MCF 10A (cell line): Measurements from ENCODE around the gene TEAD1. TPM values are rescaled to one million over a fixed set of nuclear protein-coding genes. Genes with fewer than 3 reads are reported as not detected.

Experiments used
- BruUV-seq: library from RNA; stranded (reverse); fragments of 400-500 nt; replicated peaks from 2 replicates; lab custom pipeline; 2021; lab: Mats Ljungman, UMichigan
- CTCF ChIA-PET: fragments of 300-600 bp; sonication (Branson Sonifier 250); formaldehyde crosslinking; extraction: SDS; loops from one replicate; lab custom pipeline; 2021; ENCODE audit warnings: antibody characterized with exemption, inconsistent platforms; lab: Yijun Ruan, JAX
- POLR2A ChIA-PET: fragments of 300-600, 350-650 bp; sonication (Branson Sonifier 250); formaldehyde crosslinking; extraction: SDS; loops from one replicate; lab custom pipeline; 2020; ENCODE audit warnings: antibody characterized with exemption, inconsistent platforms; lab: Yijun Ruan, JAX
- DNase-seq: peaks from one replicate; pipeline ENCODE4 v3.0.0-alpha.2; 2018; ENCODE audit not compliant: unreplicated experiment
- H3K27ac Mint-ChIP-seq: one replicate; pipeline ENCODE4 v1.8.0; 2022; ENCODE audit warnings: mild to moderate bottlenecking, low read depth, mixed read lengths; ENCODE audit not compliant: unreplicated experiment
- H3K27me3 Mint-ChIP-seq: one replicate; pipeline ENCODE4 v1.8.0; 2022; ENCODE audit warnings: mixed read lengths; ENCODE audit not compliant: insufficient read depth, unreplicated experiment
- H3K36me3 Mint-ChIP-seq: one replicate; pipeline ENCODE4 v1.8.0; 2022; ENCODE audit warnings: mild to moderate bottlenecking, moderate library complexity, mixed read lengths; ENCODE audit not compliant: insufficient read depth, unreplicated experiment
- H3K4me1 Mint-ChIP-seq: one replicate; pipeline ENCODE4 v1.8.0; 2022; ENCODE audit warnings: mixed read lengths; ENCODE audit not compliant: insufficient read depth, unreplicated experiment
- H3K4me3 Mint-ChIP-seq: one replicate; pipeline ENCODE4 v1.8.0; 2022; ENCODE audit warnings: mild to moderate bottlenecking, moderate library complexity, mixed read lengths; ENCODE audit not compliant: unreplicated experiment
- H3K9me3 Mint-ChIP-seq: one replicate; pipeline ENCODE4 v1.8.0; 2022; ENCODE audit warnings: mixed read lengths; ENCODE audit not compliant: unreplicated experiment
- CTCF ChIP-seq: fragments of 200-600 bp; IDR thresholded peaks from one replicate; pipeline ENCODE4 v1.8.0; 2022; ENCODE audit warnings: antibody characterized with exemption, mild to moderate bottlenecking; ENCODE audit not compliant: unreplicated experiment
- intact Hi-C: fragments of 100-400 bp; cut with micrococcal nuclease; formaldehyde crosslinking; loops from 2 replicates; pipeline ENCODE4 v1.14.1; 2022
- total RNA-seq: library from RNA; stranded (reverse); gene quantifications from 2 replicates; pipeline ENCODE4 v1.2.3, GENCODE V29; 2022

TEAD1 gene
- total RNA-seq, 1 experiment from 2014 or later: 123 TPM

- Mint-ChIP-seq H3K36me3 (peaks cover 30% of the 10 kb centered on the region), H3K9me3 (no peaks in the 10 kb centered on the region), H3K4me3 (no peak overlapping the region), H3K27ac (no peak overlapping the region), H3K27me3 (no peaks in the 10 kb centered on the region), H3K4me1 (peaks cover 18% of the 10 kb centered on the region)
- TF ChIP-seq CTCF: no peak
- intact Hi-C loops: no loop called here
- no peak for DNase-seq
- CTCF ChIA-PET: interaction anchor here (0.5 to 1.9 kb wide), 6 partner anchors 9 to 89 kb away, joined by 3 to 7 read pairs (median 3); no protein-coding TSS in a partner anchor
- POLR2A ChIA-PET: interaction anchor here (0.6 to 4.3 kb wide), 24 partner anchors 9 to 237 kb away, joined by 3 to 64 read pairs (median 7); partner anchors contain the start of gene TEAD1
- no TSS peak for BruUV-seq
Measured at GRCh38 chr11:12768726-12769673, 94.8 kb downstream of the TEAD1 start.

DNA sequence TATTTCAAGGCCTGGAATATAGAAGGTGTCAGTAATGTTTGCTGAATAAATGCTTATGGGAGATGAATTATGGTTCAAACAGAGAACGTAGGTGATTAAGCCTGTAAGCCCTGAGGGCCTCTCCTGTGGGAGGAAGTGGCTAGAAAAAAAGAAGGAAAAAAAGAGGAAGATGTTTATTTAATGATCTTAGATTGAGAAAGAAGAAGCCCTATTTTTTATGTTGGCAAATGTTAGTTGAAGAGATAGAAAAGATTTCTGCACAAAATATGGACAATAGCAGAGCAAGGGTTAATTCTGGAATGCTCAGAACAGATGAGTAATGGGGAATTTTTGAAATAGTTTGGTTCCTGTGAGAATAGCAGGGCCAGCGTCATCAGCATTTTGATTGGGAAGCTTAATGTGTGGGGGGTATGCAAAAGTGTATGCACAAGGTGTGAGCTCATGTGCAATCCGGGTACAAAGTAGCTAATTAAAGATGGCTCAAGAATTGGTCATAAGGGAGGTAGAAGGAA is 95.7 kb downstream of the TEAD1 start:
- CTCF ChIA-PET: interaction anchor here (1.1 to 1.9 kb wide), 8 partner anchors 10 to 119 kb away, joined by 3 to 7 read pairs (median 4); no protein-coding TSS in a partner anchor
- intact Hi-C loops: loop anchor here (5.0 kb wide), 1 partner anchor 93 kb away; no protein-coding TSS in a partner anchor
- Mint-ChIP-seq H3K4me3 (no peak overlapping the region), H3K36me3 (peaks cover 22% of the 10 kb centered on the region), H3K4me1 (peaks cover 22% of the 10 kb centered on the region), H3K9me3 (no peaks in the 10 kb centered on the region), H3K27ac (no peak overlapping the region), H3K27me3 (no peaks in the 10 kb centered on the region)
- no peak for TF ChIP-seq CTCF
- POLR2A ChIA-PET: interaction anchor here (0.8 to 4.3 kb wide), 31 partner anchors 10 to 704 kb away, joined by 3 to 64 read pairs (median 7); partner anchors contain the start of gene TEAD1
- DNase-seq: peak; percentile 86
- no TSS peak for BruUV-seq

GRCh38 chr11:12770435-12770834 is 96.2 kb downstream of the TEAD1 start:
- no TSS peak for BruUV-seq
- intact Hi-C loops: loop anchor here (5.0 kb wide), 1 partner anchor 93 kb away; no protein-coding TSS in a partner anchor

More at GRCh38 chr11:12770435-12770834, 96.2 kb downstream of the TEAD1 start:
- Mint-ChIP-seq H3K27ac (no peak overlapping the region), H3K27me3 (no peaks in the 10 kb centered on the region), H3K36me3 (peaks cover 17% of the 10 kb centered on the region), H3K4me1 (peaks cover 22% of the 10 kb centered on the region), H3K9me3 (no peaks in the 10 kb centered on the region), H3K4me3 (no peak overlapping the region)
- ChIA-PET POLR2A (interaction anchor here (0.7 to 4.3 kb wide), 29 partner anchors 10 to 704 kb away, joined by 3 to 64 read pairs (median 7); partner anchors contain the start of gene TEAD1), CTCF (interaction anchor here (0.7 to 1.6 kb wide), 7 partner anchors 11 to 148 kb away, joined by 3 to 6 read pairs (median 4); no protein-coding TSS in a partner anchor)
- no peak for DNase-seq
- TF ChIP-seq CTCF: no peak
